GM19395 (cell line): ENCODE results near the gene ARPP19.
"Not testable (repeated sequence)": the region's sequence is repeated elsewhere in the genome, so short reads cannot be mapped to it uniquely, and the experiment has no call there.

Experiments
- ATAC-seq: cut with Tn5 transposase; IDR thresholded peaks from one replicate; pipeline ENCODE4 v1.9.1; 2021; ENCODE audit warnings: mild to moderate bottlenecking, moderate library complexity; ENCODE audit not compliant: unreplicated experiment

Gene ARPP19

GRCh38 chr15:52551762-52552161, 17.1 kb downstream of the ARPP19 start:
- ATAC-seq, result no peak

GRCh38 chr15:52551186-52551585, 17.6 kb downstream of the ARPP19 start:
- ATAC-seq, result not testable (repeated sequence)

- no peak for ATAC-seq
These were observed 22.6 kb downstream of the ARPP19 start for GRCh38 chr15:52546031-52546751.

GRCh38 chr15:52540374-52541012, 28.3 kb downstream of the ARPP19 start:
- no peak for ATAC-seq

- no peak for ATAC-seq
These were observed 31.4 kb downstream of the ARPP19 start for GRCh38 chr15:52537459-52537858.

GRCh38 chr15:52532427-52532826, 36.4 kb downstream of the ARPP19 start:
- ATAC-seq, result no peak

GRCh38 chr15:52529940-52530339, 38.9 kb downstream of the ARPP19 start:
- no peak for ATAC-seq

- ATAC-seq, result peak; percentile 11
These were observed 39.4 kb downstream of the ARPP19 start for GRCh38 chr15:52529341-52529924.

GRCh38 chr15:52528564-52529340, 40.1 kb downstream of the ARPP19 start, which contains the start of gene MYO5A:
MYO5A (minus strand) TSS chr15:52528880; CDS start chr15:52528806, 74 bp downstream.
- peak; percentile 81 for ATAC-seq

GRCh38 chr15:52527911-52528563, 40.8 kb downstream of the ARPP19 start:
- peak; percentile 11 for ATAC-seq

- ATAC-seq, result no peak
These were observed 41.5 kb downstream of the ARPP19 start for GRCh38 chr15:52527196-52527910.

- ATAC-seq, result no peak
These were observed 44.4 kb downstream of the ARPP19 start for GRCh38 chr15:52524223-52525136.

GRCh38 chr15:52523647-52524046, 45.2 kb downstream of the ARPP19 start:
- no peak for ATAC-seq

- ATAC-seq, result no peak
These were observed 45.6 kb downstream of the ARPP19 start for GRCh38 chr15:52523192-52523591.

- no peak for ATAC-seq
These were observed 47.1 kb downstream of the ARPP19 start for GRCh38 chr15:52521682-52522081.

GRCh38 chr15:52520421-52520820, 48.4 kb downstream of the ARPP19 start:
- ATAC-seq, result no peak

- no peak for ATAC-seq
These were observed 50.1 kb downstream of the ARPP19 start for GRCh38 chr15:52518487-52519371.

- ATAC-seq, result no peak
These were observed 51.8 kb downstream of the ARPP19 start for GRCh38 chr15:52517014-52517413.
